ENCODE measurements around the gene ZDHHC1.

Gene ZDHHC1

DNA sequence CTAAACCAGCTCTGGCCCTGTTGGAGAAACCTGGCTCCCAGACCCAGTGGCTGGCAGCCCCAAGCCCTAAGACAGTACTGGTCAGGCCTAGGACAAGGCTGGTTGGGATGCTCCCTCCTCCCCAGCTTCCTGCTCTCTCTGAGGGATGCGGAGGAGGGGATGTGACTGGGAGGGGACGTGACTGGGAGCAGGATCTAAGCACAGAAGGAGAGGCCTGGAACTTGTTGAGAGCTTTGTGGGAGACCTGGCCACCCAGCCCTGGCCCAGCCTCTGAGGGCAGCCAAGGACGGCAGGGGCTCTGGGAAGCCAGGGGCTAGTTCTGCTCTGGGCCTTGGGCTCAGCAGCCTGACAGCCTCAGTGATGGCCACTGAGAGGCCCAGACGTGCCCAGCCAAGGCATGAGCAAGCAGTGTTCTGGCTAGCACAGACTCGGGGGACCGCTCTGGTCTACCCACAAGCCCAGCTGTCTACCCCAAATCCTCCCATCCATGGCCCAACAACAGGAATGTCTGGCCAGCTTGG is 41.9 kb upstream of the ZDHHC1 start:
- no peaks in the 10 kb centered on the region for H3K9me3 ChIP-seq
- TF ChIP-seq, protein P1, sequence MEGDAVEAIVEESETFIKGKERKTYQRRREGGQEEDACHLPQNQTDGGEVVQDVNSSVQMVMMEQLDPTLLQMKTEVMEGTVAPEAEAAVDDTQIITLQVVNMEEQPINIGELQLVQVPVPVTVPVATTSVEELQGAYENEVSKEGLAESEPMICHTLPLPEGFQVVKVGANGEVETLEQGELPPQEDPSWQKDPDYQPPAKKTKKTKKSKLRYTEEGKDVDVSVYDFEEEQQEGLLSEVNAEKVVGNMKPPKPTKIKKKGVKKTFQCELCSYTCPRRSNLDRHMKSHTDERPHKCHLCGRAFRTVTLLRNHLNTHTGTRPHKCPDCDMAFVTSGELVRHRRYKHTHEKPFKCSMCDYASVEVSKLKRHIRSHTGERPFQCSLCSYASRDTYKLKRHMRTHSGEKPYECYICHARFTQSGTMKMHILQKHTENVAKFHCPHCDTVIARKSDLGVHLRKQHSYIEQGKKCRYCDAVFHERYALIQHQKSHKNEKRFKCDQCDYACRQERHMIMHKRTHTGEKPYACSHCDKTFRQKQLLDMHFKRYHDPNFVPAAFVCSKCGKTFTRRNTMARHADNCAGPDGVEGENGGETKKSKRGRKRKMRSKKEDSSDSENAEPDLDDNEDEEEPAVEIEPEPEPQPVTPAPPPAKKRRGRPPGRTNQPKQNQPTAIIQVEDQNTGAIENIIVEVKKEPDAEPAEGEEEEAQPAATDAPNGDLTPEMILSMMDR (IDR thresholded peaks at IDR 0.05): no peak
- no peaks in the 10 kb centered on the region for H3K27me3 ChIP-seq
- peaks cover 91% of the 10 kb centered on the region for H3K36me3 ChIP-seq
- H3K4me1 ChIP-seq (ENCODE audit: control insufficient read depth in 1 of 2, insufficient read depth in 1 of 2, low read depth in 1 of 2, low read length in 1 of 2): peaks cover 9 to 25% of the 10 kb centered on the region in 2 experiments
- no peak overlapping the region for H3K4me3 ChIP-seq (ENCODE audit: low read depth in 1 of 2, low read length in 1 of 2)
- H3K27ac ChIP-seq: no peak overlapping the region

DNA sequence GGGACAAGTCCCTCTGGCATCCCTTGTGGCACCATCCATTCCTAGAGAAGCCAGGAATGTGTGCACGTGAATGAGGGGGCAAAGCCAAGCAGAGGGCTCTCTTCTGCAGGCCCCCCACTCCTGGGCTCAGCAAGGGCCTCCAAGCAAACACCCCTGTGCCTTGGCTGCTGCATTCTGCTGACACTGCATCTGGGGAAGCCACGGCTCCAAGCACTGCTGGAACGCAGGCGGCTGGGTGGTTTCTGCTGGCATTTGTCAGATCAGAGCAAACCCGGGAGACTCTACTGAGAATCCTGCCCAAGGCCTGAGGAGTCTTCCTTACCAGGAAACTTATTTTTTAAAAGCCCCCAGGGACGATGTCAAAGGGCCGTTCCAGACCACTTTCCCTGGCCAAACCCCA is 41.3 kb upstream of the ZDHHC1 start:
- TF ChIP-seq, protein P1 (IDR thresholded peaks at IDR 0.05): no peak
- Histone ChIP-seq H3K9me3 (no peaks in the 10 kb centered on the region), H3K4me3 (ENCODE audit: low read depth in 1 of 2, low read length in 1 of 2) (no peak overlapping the region), H3K27ac (no peak overlapping the region), H3K36me3 (peaks cover 91% of the 10 kb centered on the region), H3K27me3 (no peaks in the 10 kb centered on the region), H3K4me1 (ENCODE audit: control insufficient read depth in 1 of 2, insufficient read depth in 1 of 2, low read depth in 1 of 2, low read length in 1 of 2) (peaks cover 9 to 25% of the 10 kb centered on the region in 2 experiments)

DNA sequence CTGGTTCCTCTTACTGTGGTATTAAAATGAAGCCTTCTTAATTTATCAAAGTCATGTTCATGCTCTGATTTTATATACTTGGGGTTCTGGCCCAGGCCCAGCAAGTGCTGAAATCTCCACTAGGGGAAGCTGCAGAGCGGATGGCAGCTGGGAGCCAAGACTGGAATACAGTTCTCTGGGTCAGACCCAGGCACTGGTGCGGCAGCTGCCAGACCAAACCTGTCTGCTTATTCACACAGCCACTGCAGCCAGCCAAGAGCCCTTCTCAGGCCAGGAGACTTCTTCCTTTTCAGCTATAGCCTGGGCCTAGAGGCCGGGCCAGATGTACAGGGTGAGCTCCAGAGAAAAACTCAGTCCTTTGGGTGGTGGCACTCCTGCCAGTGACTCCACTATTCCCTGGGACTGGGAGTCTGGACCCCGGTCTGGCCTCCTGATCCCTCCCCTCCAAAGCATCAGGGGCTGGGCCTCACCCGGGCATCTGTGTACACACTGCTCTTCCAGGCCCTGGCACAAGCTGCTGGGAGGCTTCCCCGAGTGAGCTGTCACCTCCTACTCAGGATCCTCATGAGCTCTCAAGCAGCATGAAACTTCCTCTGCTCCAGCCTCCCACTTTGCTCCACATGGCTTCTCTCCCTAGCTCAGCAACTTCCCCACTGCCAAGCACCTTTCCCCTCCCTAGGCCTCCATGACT is 40.3 kb upstream of the ZDHHC1 start:
- Histone ChIP-seq H3K4me3 (ENCODE audit: low read depth in 1 of 2, low read length in 1 of 2) (no peak overlapping the region), H3K4me1 (ENCODE audit: control insufficient read depth in 1 of 2, insufficient read depth in 1 of 2, low read depth in 1 of 2, low read length in 1 of 2) (peaks cover 9 to 21% of the 10 kb centered on the region in 2 experiments), H3K9me3 (no peaks in the 10 kb centered on the region), H3K27ac (peak overlapping the region; percentile 25), H3K36me3 (peaks cover 91% of the 10 kb centered on the region), H3K27me3 (no peaks in the 10 kb centered on the region)
- TF ChIP-seq, protein P1 (IDR thresholded peaks at IDR 0.05): no peak

DNA sequence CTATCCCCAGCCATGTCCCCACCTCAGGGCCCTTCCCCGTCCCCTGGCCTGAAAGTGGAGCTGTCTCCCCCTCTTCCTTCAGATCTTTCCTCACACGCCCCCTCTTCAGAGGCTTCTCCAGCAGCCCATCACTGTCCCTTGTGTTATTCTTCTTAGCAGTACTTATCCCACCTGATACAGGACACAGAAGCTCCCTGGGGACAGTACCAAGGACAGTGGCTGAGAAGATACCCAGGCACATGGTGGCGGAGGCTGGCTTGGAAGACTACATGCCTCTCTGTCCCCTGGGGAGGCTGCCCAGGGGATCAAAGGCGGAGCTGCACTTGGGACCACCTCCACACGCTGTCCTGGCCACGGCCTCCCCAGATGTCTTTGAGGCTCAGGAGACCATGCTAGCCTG is 38.6 kb upstream of the ZDHHC1 start:
- Histone ChIP-seq H3K27me3 (no peaks in the 10 kb centered on the region), H3K27ac (no peak overlapping the region), H3K4me1 (ENCODE audit: control insufficient read depth in 1 of 2, insufficient read depth in 1 of 2, low read depth in 1 of 2, low read length in 1 of 2) (peaks cover 6 to 9% of the 10 kb centered on the region in 2 experiments), H3K9me3 (no peaks in the 10 kb centered on the region), H3K36me3 (peaks cover 91% of the 10 kb centered on the region), H3K4me3 (ENCODE audit: low read depth in 1 of 2, low read length in 1 of 2) (no peak overlapping the region)
- TF ChIP-seq, protein P1 (IDR thresholded peaks at IDR 0.05): no peak

DNA sequence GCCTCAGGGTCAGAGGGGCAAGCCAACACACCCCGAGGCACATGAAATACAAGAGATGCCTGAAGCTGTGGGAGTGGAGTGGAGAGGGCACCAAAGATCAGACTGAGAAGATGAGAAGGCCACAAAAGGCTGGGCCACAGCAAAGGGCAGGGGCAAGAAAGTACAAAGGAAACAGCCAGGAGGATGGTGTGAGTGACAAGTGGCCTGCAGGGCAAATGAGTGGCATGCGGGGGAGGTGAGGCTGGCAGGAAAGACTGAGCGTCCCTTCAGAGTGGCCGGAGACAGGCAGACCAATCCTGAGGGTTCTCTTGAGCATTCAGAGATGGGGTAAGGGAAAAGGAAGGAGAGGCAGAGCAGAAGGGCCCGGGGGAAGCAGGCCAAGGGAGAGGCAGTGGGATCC is 37.8 kb upstream of the ZDHHC1 start:
- peaks cover 91% of the 10 kb centered on the region for H3K36me3 ChIP-seq

More for the DNA sequence above, 37.8 kb upstream of the ZDHHC1 start:
- H3K27me3 ChIP-seq: no peaks in the 10 kb centered on the region
- TF ChIP-seq, protein P1 (IDR thresholded peaks at IDR 0.05): no peak
- peaks cover 0 to 2% of the 10 kb centered on the region in 2 experiments for H3K4me1 ChIP-seq (ENCODE audit: control insufficient read depth in 1 of 2, insufficient read depth in 1 of 2, low read depth in 1 of 2, low read length in 1 of 2)
- H3K9me3 ChIP-seq: no peaks in the 10 kb centered on the region
- no peak overlapping the region for H3K27ac ChIP-seq
- H3K4me3 ChIP-seq (ENCODE audit: low read depth in 1 of 2, low read length in 1 of 2): no peak overlapping the region
